Measurements from ENCODE around the gene RAPGEF4.

Gene RAPGEF4

GRCh38 chr2:172995323-172996244 lies 259.9 kb downstream of the RAPGEF4 start:
- Histone ChIP-seq H2BK120ac (ENCODE audit: insufficient read depth, low read length, poor library complexity) (no peak overlapping the region), H3K36me3 (ENCODE audit: control insufficient read depth in 1 of 2, insufficient read depth in 2 of 2, low read length in 2 of 2) (no peaks in the 10 kb centered on the region), H3K9ac (ENCODE audit: low read length) (no peak overlapping the region), H3K14ac (ENCODE audit: low read length) (no peak overlapping the region), H4K12ac (ENCODE audit: low read depth, low read length) (no peak overlapping the region), H2BK5ac (ENCODE audit: low read depth, low read length, poor library complexity) (no peak overlapping the region), H3K27me3 (ENCODE audit: insufficient read depth, low read length) (no peaks in the 10 kb centered on the region), H4K8ac (ENCODE audit: low read depth, low read length) (no peak overlapping the region), H2AFZ (ENCODE audit: insufficient read depth, low read length, poor library complexity) (no peak overlapping the region), H4K91ac (ENCODE audit: low read depth, low read length) (no peak overlapping the region), H3K4me1 (ENCODE audit: control insufficient read depth in 1 of 2, insufficient read depth in 2 of 2, low read length in 2 of 2) (peaks cover 12 to 19% of the 10 kb centered on the region in 2 experiments), H3K79me1 (ENCODE audit: low read length) (peaks cover 7% of the 10 kb centered on the region), H3K23ac (ENCODE audit: low read length) (no peak overlapping the region), H3K18ac (ENCODE audit: low read length) (no peak overlapping the region), H2AK5ac (ENCODE audit: low read length) (no peak overlapping the region), H3K4me3 (ENCODE audit: low read depth, low read length) (no peak overlapping the region), H3K79me2 (ENCODE audit: control insufficient read depth, insufficient read depth, low read length, poor library complexity) (no peaks in the 10 kb centered on the region), H3K27ac (ENCODE audit: low read depth, low read length) (peak overlapping the region; percentile 39), H3K4ac (ENCODE audit: low read depth, low read length) (no peak overlapping the region), H3K9me3 (ENCODE audit: insufficient read depth, low read depth, low read length) (no peaks in the 10 kb centered on the region), H3K4me2 (ENCODE audit: low read length) (no peak overlapping the region), H2BK12ac (ENCODE audit: low read length) (peak overlapping the region; percentile 66)
- no CpG with 5 or more reads among the region's 14 CpGs for WGBS (ENCODE audit: extremely low coverage, insufficient coverage, insufficient read length)
- peak; percentile 87 to 92 for DNase-seq

GRCh38 chr2:172996387-172996961 lies 260.8 kb downstream of the RAPGEF4 start:
- no CpG with 5 or more reads among the region's 5 CpGs for WGBS (ENCODE audit: extremely low coverage, insufficient coverage, insufficient read length)
- no peak overlapping the region for H4K91ac ChIP-seq (ENCODE audit: low read depth, low read length)
- no peaks in the 10 kb centered on the region for H3K27me3 ChIP-seq (ENCODE audit: insufficient read depth, low read length)
- no peak overlapping the region for H3K27ac ChIP-seq (ENCODE audit: low read depth, low read length)
- no peak overlapping the region for H3K23ac ChIP-seq (ENCODE audit: low read length)
- no peak overlapping the region for H3K18ac ChIP-seq (ENCODE audit: low read length)
- H3K4me2 ChIP-seq (ENCODE audit: low read length) = no peak overlapping the region
- no peaks in the 10 kb centered on the region for H3K36me3 ChIP-seq (ENCODE audit: control insufficient read depth in 1 of 2, insufficient read depth in 2 of 2, low read length in 2 of 2)
- H3K14ac ChIP-seq (ENCODE audit: low read length) = no peak overlapping the region
- H3K4me1 ChIP-seq (ENCODE audit: control insufficient read depth in 1 of 2, insufficient read depth in 2 of 2, low read length in 2 of 2) = peaks cover 12 to 19% of the 10 kb centered on the region in 2 experiments
- H4K12ac ChIP-seq (ENCODE audit: low read depth, low read length) = no peak overlapping the region
- H3K9me3 ChIP-seq (ENCODE audit: insufficient read depth, low read depth, low read length) = no peaks in the 10 kb centered on the region
- H2BK120ac ChIP-seq (ENCODE audit: insufficient read depth, low read length, poor library complexity) = peak overlapping the region; percentile 2
- DNase-seq = peak in 1 of 2 donors; percentile 78
- peaks cover 7% of the 10 kb centered on the region for H3K79me1 ChIP-seq (ENCODE audit: low read length)
- H2BK5ac ChIP-seq (ENCODE audit: low read depth, low read length, poor library complexity) = no peak overlapping the region
- no peak overlapping the region for H3K9ac ChIP-seq (ENCODE audit: low read length)
- no peak overlapping the region for H2AFZ ChIP-seq (ENCODE audit: insufficient read depth, low read length, poor library complexity)
- H2AK5ac ChIP-seq (ENCODE audit: low read length) = no peak overlapping the region
- H4K8ac ChIP-seq (ENCODE audit: low read depth, low read length) = no peak overlapping the region
- H2BK12ac ChIP-seq (ENCODE audit: low read length) = no peak overlapping the region
- no peaks in the 10 kb centered on the region for H3K79me2 ChIP-seq (ENCODE audit: control insufficient read depth, insufficient read depth, low read length, poor library complexity)
- no peak overlapping the region for H3K4me3 ChIP-seq (ENCODE audit: low read depth, low read length)
- H3K4ac ChIP-seq (ENCODE audit: low read depth, low read length) = no peak overlapping the region

- DNase-seq = peak; percentile 45 to 59
- Histone ChIP-seq H3K79me1 (ENCODE audit: low read length) (peaks cover 7% of the 10 kb centered on the region), H2AK5ac (ENCODE audit: low read length) (no peak overlapping the region), H4K91ac (ENCODE audit: low read depth, low read length) (peak overlapping the region; percentile 5), H4K12ac (ENCODE audit: low read depth, low read length) (no peak overlapping the region), H3K4me1 (ENCODE audit: control insufficient read depth in 1 of 2, insufficient read depth in 2 of 2, low read length in 2 of 2) (peaks cover 12 to 19% of the 10 kb centered on the region in 2 experiments), H2BK120ac (ENCODE audit: insufficient read depth, low read length, poor library complexity) (peak overlapping the region; percentile 2), H3K4me2 (ENCODE audit: low read length) (no peak overlapping the region), H3K9me3 (ENCODE audit: insufficient read depth, low read depth, low read length) (no peaks in the 10 kb centered on the region), H4K8ac (ENCODE audit: low read depth, low read length) (no peak overlapping the region), H3K23ac (ENCODE audit: low read length) (no peak overlapping the region), H3K79me2 (ENCODE audit: control insufficient read depth, insufficient read depth, low read length, poor library complexity) (no peaks in the 10 kb centered on the region), H3K9ac (ENCODE audit: low read length) (no peak overlapping the region), H3K27me3 (ENCODE audit: insufficient read depth, low read length) (no peaks in the 10 kb centered on the region), H2AFZ (ENCODE audit: insufficient read depth, low read length, poor library complexity) (no peak overlapping the region), H2BK12ac (ENCODE audit: low read length) (peak overlapping the region; percentile 46), H2BK5ac (ENCODE audit: low read depth, low read length, poor library complexity) (no peak overlapping the region), H3K4me3 (ENCODE audit: low read depth, low read length) (no peak overlapping the region), H3K14ac (ENCODE audit: low read length) (no peak overlapping the region), H3K4ac (ENCODE audit: low read depth, low read length) (no peak overlapping the region), H3K27ac (ENCODE audit: low read depth, low read length) (no peak overlapping the region), H3K36me3 (ENCODE audit: control insufficient read depth in 1 of 2, insufficient read depth in 2 of 2, low read length in 2 of 2) (no peaks in the 10 kb centered on the region), H3K18ac (ENCODE audit: low read length) (no peak overlapping the region)
- no CpG with 5 or more reads among the region's 2 CpGs for WGBS (ENCODE audit: extremely low coverage, insufficient coverage, insufficient read length)
Observed at GRCh38 chr2:172997031-172997430, 261.4 kb downstream of the RAPGEF4 start.

- no CpG with 5 or more reads among the region's 2 CpGs for WGBS (ENCODE audit: extremely low coverage, insufficient coverage, insufficient read length)
- no peaks in the 10 kb centered on the region for H3K79me2 ChIP-seq (ENCODE audit: control insufficient read depth, insufficient read depth, low read length, poor library complexity)
Observed at GRCh38 chr2:172998547-172999272, 263.1 kb downstream of the RAPGEF4 start.

More at GRCh38 chr2:172998547-172999272, 263.1 kb downstream of the RAPGEF4 start:
- Histone ChIP-seq H2BK120ac (ENCODE audit: insufficient read depth, low read length, poor library complexity) (no peak overlapping the region), H3K4ac (ENCODE audit: low read depth, low read length) (no peak overlapping the region), H2BK12ac (ENCODE audit: low read length) (no peak overlapping the region), H4K8ac (ENCODE audit: low read depth, low read length) (no peak overlapping the region), H3K36me3 (ENCODE audit: control insufficient read depth in 1 of 2, insufficient read depth in 2 of 2, low read length in 2 of 2) (no peaks in the 10 kb centered on the region), H2AFZ (ENCODE audit: insufficient read depth, low read length, poor library complexity) (no peak overlapping the region), H3K23ac (ENCODE audit: low read length) (no peak overlapping the region), H3K4me3 (ENCODE audit: low read depth, low read length) (no peak overlapping the region), H2BK5ac (ENCODE audit: low read depth, low read length, poor library complexity) (no peak overlapping the region), H4K12ac (ENCODE audit: low read depth, low read length) (no peak overlapping the region), H4K91ac (ENCODE audit: low read depth, low read length) (no peak overlapping the region), H3K9ac (ENCODE audit: low read length) (no peak overlapping the region), H3K9me3 (ENCODE audit: insufficient read depth, low read depth, low read length) (no peaks in the 10 kb centered on the region), H3K27me3 (ENCODE audit: insufficient read depth, low read length) (no peaks in the 10 kb centered on the region), H3K27ac (ENCODE audit: low read depth, low read length) (no peak overlapping the region), H3K79me1 (ENCODE audit: low read length) (peaks cover 5% of the 10 kb centered on the region), H3K4me1 (ENCODE audit: control insufficient read depth in 1 of 2, insufficient read depth in 2 of 2, low read length in 2 of 2) (peaks cover 10 to 16% of the 10 kb centered on the region in 2 experiments), H3K14ac (ENCODE audit: low read length) (no peak overlapping the region), H3K4me2 (ENCODE audit: low read length) (no peak overlapping the region), H3K18ac (ENCODE audit: low read length) (no peak overlapping the region), H2AK5ac (ENCODE audit: low read length) (no peak overlapping the region)
- DNase-seq = peak; percentile 72 to 98

All from trophoblast cell (in vitro differentiated cells and primary cell).